Measurements from ENCODE around the gene MRPS10. TPM values are rescaled to one million over a fixed set of nuclear protein-coding genes. Genes with fewer than 3 reads are reported as not detected.

Gene MRPS10
- total and polyA plus RNA-seq, 4 donors: 20.1 to 26.8 (median 23.9) TPM

DNA sequence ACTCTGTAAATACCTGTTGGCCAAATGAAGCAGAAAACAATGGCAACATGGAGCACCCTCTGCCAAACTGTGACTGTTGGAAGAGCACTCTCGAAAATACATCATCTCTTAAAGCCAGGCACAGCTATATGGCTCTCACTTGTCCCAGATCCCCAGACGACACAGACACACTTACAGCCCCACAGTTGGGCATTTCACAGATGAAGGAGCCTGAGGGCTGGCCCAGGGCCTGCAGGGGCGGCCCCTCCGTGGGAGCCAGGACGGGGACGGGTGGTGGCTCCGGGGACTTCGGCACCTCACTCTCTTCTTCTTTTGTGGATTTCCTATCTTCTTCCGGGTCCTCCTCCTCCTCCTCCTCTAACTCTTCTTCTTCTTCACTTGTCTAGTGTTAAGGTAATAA is 18.4 kb upstream of the MRPS10 start:
- no peak for DNase-seq (ENCODE audit: low spot score)
- Histone ChIP-seq H3K27me3 (ENCODE audit: control insufficient read depth in 4 of 4, insufficient read depth in 4 of 4, low read length in 3 of 4) (no peaks in the 10 kb centered on the region), H3K36me3 (ENCODE audit: control insufficient read depth in 4 of 4, insufficient read depth in 3 of 4, low read depth in 1 of 4, low read length in 3 of 4) (no peaks in the 10 kb centered on the region), H3K9ac (ENCODE audit: low read depth in 1 of 2, low read length in 2 of 2) (no peak overlapping the region), H3K27ac (ENCODE audit: low read depth in 1 of 2, low read length in 2 of 2) (no peak overlapping the region), H3K9me3 (ENCODE audit: control insufficient read depth in 4 of 4, low read length in 3 of 4) (no peaks in the 10 kb centered on the region), H3K4me3 (ENCODE audit: low read depth in 1 of 3, low read length in 3 of 3) (no peak overlapping the region), H3K4me1 (ENCODE audit: control insufficient read depth in 4 of 4, insufficient read depth in 4 of 4, low read length in 3 of 4) (no peaks in the 10 kb centered on the region)
- WGBS: 86% methylated on average over 9 of the region's 9 CpGs
- TF ChIP-seq, protein P1, sequence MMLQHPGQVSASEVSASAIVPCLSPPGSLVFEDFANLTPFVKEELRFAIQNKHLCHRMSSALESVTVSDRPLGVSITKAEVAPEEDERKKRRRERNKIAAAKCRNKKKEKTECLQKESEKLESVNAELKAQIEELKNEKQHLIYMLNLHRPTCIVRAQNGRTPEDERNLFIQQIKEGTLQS (IDR thresholded peaks at IDR 0.05): no peak
- TF ChIP-seq SP1 (IDR thresholded peaks at IDR 0.05) (no peak), MAX (IDR thresholded peaks at IDR 0.05) (no peak), FOXA2 (IDR thresholded peaks at IDR 0.05) (no peak), HNF4G (IDR thresholded peaks at IDR 0.05) (no peak), TAF1 (conservative IDR thresholded peaks at IDR 0.05) (no peak), HNF4A (conservative IDR thresholded peaks at IDR 0.05) (no peak), REST (IDR thresholded peaks at IDR 0.05) (no peak)

- H3K9ac ChIP-seq (ENCODE audit: low read depth in 1 of 2, low read length in 2 of 2): no peak overlapping the region
- WGBS: 93% methylated on average over 3 of the region's 3 CpGs
- no peaks in the 10 kb centered on the region for H3K36me3 ChIP-seq (ENCODE audit: control insufficient read depth in 4 of 4, insufficient read depth in 3 of 4, low read depth in 1 of 4, low read length in 3 of 4)
- H3K4me1 ChIP-seq (ENCODE audit: control insufficient read depth in 4 of 4, insufficient read depth in 4 of 4, low read length in 3 of 4): peaks cover 0 to 14% (median 8%) of the 10 kb centered on the region in 4 donors
- H3K27ac ChIP-seq (ENCODE audit: low read depth in 1 of 2, low read length in 2 of 2): no peak overlapping the region
- no peak overlapping the region for H3K4me3 ChIP-seq (ENCODE audit: low read depth in 1 of 3, low read length in 3 of 3)
- H3K27me3 ChIP-seq (ENCODE audit: control insufficient read depth in 4 of 4, insufficient read depth in 4 of 4, low read length in 3 of 4): no peaks in the 10 kb centered on the region
- H3K9me3 ChIP-seq (ENCODE audit: control insufficient read depth in 4 of 4, low read length in 3 of 4): no peaks in the 10 kb centered on the region
- TF ChIP-seq TAF1 (conservative IDR thresholded peaks at IDR 0.05): no peak
- TF ChIP-seq FOXA1 (IDR thresholded peaks at IDR 0.05): no peak
- TF ChIP-seq MAX (IDR thresholded peaks at IDR 0.05): no peak
- TF ChIP-seq JUND (IDR thresholded peaks at IDR 0.05): no peak
- TF ChIP-seq FOXA2 (IDR thresholded peaks at IDR 0.05): no peak
- no peak for TF ChIP-seq SP1 (IDR thresholded peaks at IDR 0.05)
- TF ChIP-seq, protein P1 (IDR thresholded peaks at IDR 0.05): no peak
- TF ChIP-seq YY1 (IDR thresholded peaks at IDR 0.05): no peak
- no peak for TF ChIP-seq REST (IDR thresholded peaks at IDR 0.05)
- no peak for TF ChIP-seq ZBTB33 (IDR thresholded peaks at IDR 0.05)
- DNase-seq (ENCODE audit: low spot score): no peak
Observed at GRCh38 chr6:42232035-42232434, 14.4 kb upstream of the MRPS10 start.
